Measurements from ENCODE around the gene UGDH.
A peak's percentile ranks its signal among the peaks of the same experiment; 100 is the strongest.

UGDH gene

DNA sequence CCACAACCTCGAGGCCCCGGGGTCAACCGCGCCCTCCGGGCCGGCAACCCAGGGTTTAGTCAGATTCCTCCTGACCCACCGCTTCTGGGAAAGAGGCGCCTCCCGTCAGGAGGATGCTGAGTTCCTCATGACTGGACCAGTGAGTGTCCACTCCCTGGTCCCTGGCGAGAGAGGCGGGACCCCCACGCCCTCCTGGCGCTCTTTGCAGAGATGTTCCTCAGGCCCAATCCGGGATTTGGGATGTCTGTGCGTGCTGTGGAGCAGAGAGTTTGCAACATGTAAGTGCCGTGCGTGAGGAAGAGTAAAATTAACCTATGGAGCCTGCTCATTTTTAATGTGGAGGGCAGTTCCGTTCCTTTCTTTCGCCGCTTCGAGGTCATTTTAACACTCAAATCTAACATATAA lies 824 bp upstream of the UGDH start:
- POLR2A ChIA-PET, result interaction anchor here (0.9 to 1.8 kb wide), 7 partner anchors 18 to 170 kb away, joined by 3 to 60 read pairs (median 7); partner anchors contain the start of genes LIAS, RPL9, SMIM14 and UBE2K

DNA sequence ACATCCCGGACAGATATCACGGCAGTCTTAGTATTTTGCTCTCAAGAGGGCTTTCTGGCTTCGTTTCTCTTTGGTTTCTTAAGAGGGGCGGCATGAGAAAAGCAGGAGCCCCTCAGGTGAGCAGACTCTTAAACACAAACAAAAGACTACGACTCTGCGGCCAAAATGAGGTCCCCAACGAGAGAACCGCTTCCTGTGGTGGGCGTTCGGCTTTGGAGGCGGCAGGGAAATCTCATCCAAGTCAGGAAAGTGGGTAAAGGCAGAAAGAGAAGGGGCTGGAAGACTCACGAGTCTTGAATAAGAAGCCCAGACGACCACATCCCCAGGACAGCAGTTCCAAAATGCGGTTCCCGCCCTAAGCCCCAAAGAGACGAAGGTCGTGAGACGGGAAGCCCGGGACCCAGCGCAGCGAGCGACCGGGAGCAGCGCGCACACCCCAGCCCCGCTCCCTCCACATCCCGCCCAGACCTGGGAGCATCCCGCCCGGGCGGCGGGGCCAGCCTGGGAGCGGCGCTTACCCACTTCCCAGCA lies 409 bp downstream of the UGDH start:
- Histone ChIP-seq H3K27ac (ENCODE audit: extremely low read depth, low read depth, low read length) (peak overlapping the region; percentile 58), H3K4me1 (ENCODE audit: control insufficient read depth, insufficient read depth, low read length) (no peaks in the 10 kb centered on the region), H3K9me3 (ENCODE audit: control insufficient read depth, insufficient read depth, low read depth, low read length) (no peaks in the 10 kb centered on the region), H3K36me3 (ENCODE audit: control insufficient read depth in 2 of 2, insufficient read depth in 1 of 2, low read length in 2 of 2) (peaks cover 0 to 4% of the 10 kb centered on the region in 2 experiments; a peak in 1 of 3 replicates), H3K4me3 (ENCODE audit: low read depth, low read length) (peak overlapping the region; percentile 97)
- ChIA-PET POLR2A (interaction anchor here (0.6 to 1.8 kb wide), 22 partner anchors 9 to 284 kb away, joined by 3 to 60 read pairs (median 4); partner anchors contain the start of genes LIAS, RPL9, SMIM14 and UBE2K), CTCF (interaction anchor here (1.1 kb wide), 1 partner anchor 58 kb away, joined by 5 read pairs; no protein-coding TSS in a partner anchor)
- TF ChIP-seq SP2 (tag by site-specific recombination; IDR thresholded peaks at IDR 0.05) (0 out of 2 replicates have a peak, but pooled peaks have one; percentile 17), ZNF341 (tag by site-specific recombination; IDR thresholded peaks at IDR 0.05; ENCODE audit: low read depth) (peak; percentile 59), GLI4 (tag by site-specific recombination; IDR thresholded peaks at IDR 0.05) (no peak), ZFP69B (tag by site-specific recombination; IDR thresholded peaks at IDR 0.05) (0 out of 2 replicates have a peak, but pooled peaks have one; percentile 18), ZNF623 (tag by site-specific recombination; IDR thresholded peaks at IDR 0.05) (0 out of 2 replicates have a peak, but pooled peaks have one; percentile 6), ZFP37 (tag by site-specific recombination; IDR thresholded peaks at IDR 0.05) (peak; percentile 28; the same call in 1 of the 2 replicates), ZNF335 (tag by site-specific recombination; conservative IDR thresholded peaks at IDR 0.05) (peak; percentile 32; the same call in 1 of the 2 replicates), OVOL3 (tag by site-specific recombination; IDR thresholded peaks at IDR 0.05) (no peak), PRDM1 (tag by site-specific recombination; IDR thresholded peaks at IDR 0.05) (0 out of 2 replicates have a peak, but pooled peaks have one; percentile 21), FEZF1 (tag by site-specific recombination; IDR thresholded peaks at IDR 0.05) (no peak), ZNF610 (tag by site-specific recombination; IDR thresholded peaks at IDR 0.05; ENCODE audit: borderline replicate concordance) (0 out of 2 replicates have a peak, but pooled peaks have one; percentile 16), KLF17 (tag by site-specific recombination; IDR thresholded peaks at IDR 0.05) (0 out of 2 replicates have a peak, but pooled peaks have one; percentile 37), REPIN1 (tag by site-specific recombination; IDR thresholded peaks at IDR 0.05; ENCODE audit: low read depth) (peak; percentile 41; the same call in 1 of the 2 replicates), ZNF24 (tag by site-specific recombination; IDR thresholded peaks at IDR 0.05) (peak; percentile 60)
- TF ChIP-seq, protein P1, sequence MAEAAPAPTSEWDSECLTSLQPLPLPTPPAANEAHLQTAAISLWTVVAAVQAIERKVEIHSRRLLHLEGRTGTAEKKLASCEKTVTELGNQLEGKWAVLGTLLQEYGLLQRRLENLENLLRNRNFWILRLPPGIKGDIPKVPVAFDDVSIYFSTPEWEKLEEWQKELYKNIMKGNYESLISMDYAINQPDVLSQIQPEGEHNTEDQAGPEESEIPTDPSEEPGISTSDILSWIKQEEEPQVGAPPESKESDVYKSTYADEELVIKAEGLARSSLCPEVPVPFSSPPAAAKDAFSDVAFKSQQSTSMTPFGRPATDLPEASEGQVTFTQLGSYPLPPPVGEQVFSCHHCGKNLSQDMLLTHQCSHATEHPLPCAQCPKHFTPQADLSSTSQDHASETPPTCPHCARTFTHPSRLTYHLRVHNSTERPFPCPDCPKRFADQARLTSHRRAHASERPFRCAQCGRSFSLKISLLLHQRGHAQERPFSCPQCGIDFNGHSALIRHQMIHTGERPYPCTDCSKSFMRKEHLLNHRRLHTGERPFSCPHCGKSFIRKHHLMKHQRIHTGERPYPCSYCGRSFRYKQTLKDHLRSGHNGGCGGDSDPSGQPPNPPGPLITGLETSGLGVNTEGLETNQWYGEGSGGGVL (tag by site-specific recombination; IDR thresholded peaks at IDR 0.05), result 0 out of 2 replicates have a peak, but pooled peaks have one; percentile 39
- TF ChIP-seq, protein P2, sequence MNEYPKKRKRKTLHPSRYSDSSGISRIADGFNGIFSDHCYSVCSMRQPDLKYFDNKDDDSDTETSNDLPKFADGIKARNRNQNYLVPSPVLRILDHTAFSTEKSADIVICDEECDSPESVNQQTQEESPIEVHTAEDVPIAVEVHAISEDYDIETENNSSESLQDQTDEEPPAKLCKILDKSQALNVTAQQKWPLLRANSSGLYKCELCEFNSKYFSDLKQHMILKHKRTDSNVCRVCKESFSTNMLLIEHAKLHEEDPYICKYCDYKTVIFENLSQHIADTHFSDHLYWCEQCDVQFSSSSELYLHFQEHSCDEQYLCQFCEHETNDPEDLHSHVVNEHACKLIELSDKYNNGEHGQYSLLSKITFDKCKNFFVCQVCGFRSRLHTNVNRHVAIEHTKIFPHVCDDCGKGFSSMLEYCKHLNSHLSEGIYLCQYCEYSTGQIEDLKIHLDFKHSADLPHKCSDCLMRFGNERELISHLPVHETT (tag by site-specific recombination; IDR thresholded peaks at IDR 0.05), result 0 out of 2 replicates have a peak, but pooled peaks have one; percentile 38

More for the DNA sequence above, 824 bp upstream of the UGDH start:
- Histone ChIP-seq H3K36me3 (ENCODE audit: control insufficient read depth in 2 of 2, insufficient read depth in 1 of 2, low read length in 2 of 2) (peaks cover 0 to 8% of the 10 kb centered on the region in 2 experiments; a peak in 1 of 3 replicates), H3K9me3 (ENCODE audit: control insufficient read depth, insufficient read depth, low read depth, low read length) (no peaks in the 10 kb centered on the region), H3K4me1 (ENCODE audit: control insufficient read depth, insufficient read depth, low read length) (no peaks in the 10 kb centered on the region), H3K4me3 (ENCODE audit: low read depth, low read length) (peak overlapping the region; percentile 97), H3K27ac (ENCODE audit: extremely low read depth, low read depth, low read length) (peak overlapping the region; percentile 64; the same call in 1 of the 2 replicates)
- CTCF ChIA-PET, result no interaction called here
- TF ChIP-seq ZNF335 (tag by site-specific recombination; conservative IDR thresholded peaks at IDR 0.05) (peak; percentile 23; the same call in 1 of the 2 replicates), ZSCAN18 (tag by site-specific recombination; IDR thresholded peaks at IDR 0.05) (no peak), SCRT1 (tag by site-specific recombination; IDR thresholded peaks at IDR 0.05; ENCODE audit: borderline replicate concordance) (0 out of 2 replicates have a peak, but pooled peaks have one; percentile 2), GLIS2 (tag by site-specific recombination; IDR thresholded peaks at IDR 0.05) (0 out of 2 replicates have a peak, but pooled peaks have one; percentile 7), ZNF692 (tag by site-specific recombination; IDR thresholded peaks at IDR 0.05) (0 out of 2 replicates have a peak, but pooled peaks have one; percentile 0), EGR2 (tag by site-specific recombination; IDR thresholded peaks at IDR 0.05; ENCODE audit: low read depth) (0 out of 2 replicates have a peak, but pooled peaks have one; percentile 2), ZNF501 (tag by site-specific recombination; IDR thresholded peaks at IDR 0.05) (0 out of 2 replicates have a peak, but pooled peaks have one; percentile 2), ZNF132 (tag by site-specific recombination; IDR thresholded peaks at IDR 0.05; ENCODE audit: borderline replicate concordance) (no peak), ZBTB8A (tag by site-specific recombination; IDR thresholded peaks at IDR 0.05) (no peak)
